Ovary (tissue), 9 donors: ENCODE results near the gene SNCA. TPM values are rescaled to one million over a fixed set of nuclear protein-coding genes. Genes with fewer than 3 reads are reported as not detected.

Experiments used
- DNase-seq, 5 donors: peaks; one replicate each; pipeline ENCODE4 v3.0.0-alpha.2; 2019 to 2020
- H3K27ac ChIP-seq, 2 donors: fragments of 200-600 bp; one replicate each; pipeline versions ENCODE4 v1.5.1 to v1.8.0; 2019 to 2022
- H3K27me3 ChIP-seq: fragments of 200-600 bp; one replicate; pipeline ENCODE4 v1.8.0; 2022
- H3K36me3 ChIP-seq: fragments of 200-600 bp; sonication (generic); one replicate; pipeline ENCODE4 v1.5.1; 2019
- H3K4me1 ChIP-seq: one replicate; pipeline ENCODE4 v1.8.1; 2013; ENCODE audit warnings: mild to moderate bottlenecking, moderate library complexity; ENCODE audit not compliant: insufficient read depth
- H3K4me3 ChIP-seq: fragments of 200-600 bp; sonication (generic); one replicate; pipeline ENCODE4 v1.5.1; 2017
- H3K9me3 ChIP-seq, 2 donors: fragments of 200-600 bp in 1 of 2; sonication (generic) in 1 of 2; one replicate each; pipeline versions ENCODE4 v1.5.1 to v1.8.1; 2013 to 2019; ENCODE audit warnings: mild to moderate bottlenecking in 1 of 2, moderate library complexity in 1 of 2
- EP300 ChIP-seq: sonication (generic); formaldehyde crosslinking; IDR thresholded peaks from one replicate; pipeline ENCODE4 v1.6.1; 2017; ENCODE audit warnings: antibody characterized with exemption
- POLR2A ChIP-seq: fragments of 450-650 bp; IDR thresholded peaks from one replicate; pipeline ENCODE4 v1.6.1; 2017; ENCODE audit warnings: antibody characterized with exemption, mild to moderate bottlenecking, moderate library complexity
- WGBS, 3 donors: extraction: QIAGEN DNeasy Blood & Tissue Kit in 1 of 3; methylation state at CpG; one replicate each; pipeline versions ENCODE4 v1.1.5 to v1.1.7; 2013 to 2017; 5-methylcytosine and 5-hydroxymethylcytosine counted together
- intact Hi-C, 4 donors: fragments of 100-400 bp; cut with DNase I; formaldehyde crosslinking; loops; one replicate each; pipeline versions ENCODE4 v1.11.0 to v1.15.1; 2022 to 2023
- polyA plus RNA-seq, 2 donors: library from polyadenylated mRNA; stranded (reverse); fragments of 200-250 nt in 1 of 2; fragments of 350-450 nt in 1 of 2; fragmentation: Illumina TruSeq in 1 of 2; extraction: RNeasy Lipid Tissue Mini Kit (QIAGEN cat#74804) in 1 of 2; gene quantifications; one replicate each; pipeline ENCODE4 v1.2.3, GENCODE V29; 2013 to 2014
- total RNA-seq, 7 donors: library from RNA; depleted of rRNA in 2 of 7; stranded (reverse); fragments of >200 nt in 2 of 7; fragmentation: NEBNext Ultra II Directional in 3 of 7; extraction: Animal tissue kit (Norgen Biotek cat#: 25700) in 3 of 7; gene quantifications; one replicate each; pipeline versions ENCODE4 v1.1.0 to v1.2.4, GENCODE V29; 2016 to 2023
- TF ChIP-seq, protein P1 (sequence below), 3 donors: fragments of 450-650 bp in 2 of 3; fragments of 200-600 bp in 1 of 3; IDR thresholded peaks; one replicate each; pipeline versions ENCODE4 v1.5.1 to v1.8.0; 2016 to 2022; ENCODE audit warnings: antibody characterized with exemption in 3 of 3, mild to moderate bottlenecking in 1 of 3
- donor health status: DM: no; HTN: no; CAD: no; lungs with moderate emphysema.
- donor health status: DM: no; HTN: no; CAD: no.
- donor health status: Bipolar disorder and iron deficiency.
- donor health status: DM: yes; HTN: yes; CAD: no.
- donor health status: DM: no; HTN: no; CAD: no.
- donor health status: DM: yes; HTN: yes; CAD: no.

SNCA gene
- total and polyA plus RNA-seq, 9 donors, result 7.6 to 69.8 (median 24.4) TPM

DNA sequence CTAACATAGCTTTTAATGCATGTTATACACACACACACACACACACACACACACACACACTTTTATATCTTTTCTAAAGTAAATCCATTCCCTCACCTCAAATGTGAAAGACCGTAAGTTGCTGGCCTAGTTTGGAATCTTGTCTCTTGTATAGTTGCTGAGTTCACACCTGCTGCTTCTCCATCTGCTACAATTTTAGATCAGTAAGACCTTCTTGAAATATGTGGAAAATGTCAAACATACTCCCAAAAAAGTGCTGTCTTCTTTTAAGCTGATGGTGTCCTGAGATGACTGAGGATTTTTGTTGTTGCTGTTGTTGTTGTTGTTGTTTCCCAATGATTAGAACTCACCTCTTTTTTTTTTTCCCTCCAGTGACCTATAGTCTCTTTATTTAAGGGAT is 121.3 kb downstream of the SNCA start:
- Histone ChIP-seq H3K27ac (no peak overlapping the region), H3K36me3 (no peaks in the 10 kb centered on the region), H3K4me3 (no peak overlapping the region), H3K9me3 (no peaks in the 10 kb centered on the region), H3K4me1 (no peaks in the 10 kb centered on the region), H3K27me3 (no peaks in the 10 kb centered on the region)
- 72 to 93% (median 89%) methylated on average over 1 of the region's 1 CpG for WGBS, 3 donors
- no peak for DNase-seq
- intact Hi-C loops, result no loop called here
- TF ChIP-seq POLR2A (no peak), EP300 (no peak)
- TF ChIP-seq, protein P1, sequence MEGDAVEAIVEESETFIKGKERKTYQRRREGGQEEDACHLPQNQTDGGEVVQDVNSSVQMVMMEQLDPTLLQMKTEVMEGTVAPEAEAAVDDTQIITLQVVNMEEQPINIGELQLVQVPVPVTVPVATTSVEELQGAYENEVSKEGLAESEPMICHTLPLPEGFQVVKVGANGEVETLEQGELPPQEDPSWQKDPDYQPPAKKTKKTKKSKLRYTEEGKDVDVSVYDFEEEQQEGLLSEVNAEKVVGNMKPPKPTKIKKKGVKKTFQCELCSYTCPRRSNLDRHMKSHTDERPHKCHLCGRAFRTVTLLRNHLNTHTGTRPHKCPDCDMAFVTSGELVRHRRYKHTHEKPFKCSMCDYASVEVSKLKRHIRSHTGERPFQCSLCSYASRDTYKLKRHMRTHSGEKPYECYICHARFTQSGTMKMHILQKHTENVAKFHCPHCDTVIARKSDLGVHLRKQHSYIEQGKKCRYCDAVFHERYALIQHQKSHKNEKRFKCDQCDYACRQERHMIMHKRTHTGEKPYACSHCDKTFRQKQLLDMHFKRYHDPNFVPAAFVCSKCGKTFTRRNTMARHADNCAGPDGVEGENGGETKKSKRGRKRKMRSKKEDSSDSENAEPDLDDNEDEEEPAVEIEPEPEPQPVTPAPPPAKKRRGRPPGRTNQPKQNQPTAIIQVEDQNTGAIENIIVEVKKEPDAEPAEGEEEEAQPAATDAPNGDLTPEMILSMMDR (IDR thresholded peaks at IDR 0.05), result no peak

DNA sequence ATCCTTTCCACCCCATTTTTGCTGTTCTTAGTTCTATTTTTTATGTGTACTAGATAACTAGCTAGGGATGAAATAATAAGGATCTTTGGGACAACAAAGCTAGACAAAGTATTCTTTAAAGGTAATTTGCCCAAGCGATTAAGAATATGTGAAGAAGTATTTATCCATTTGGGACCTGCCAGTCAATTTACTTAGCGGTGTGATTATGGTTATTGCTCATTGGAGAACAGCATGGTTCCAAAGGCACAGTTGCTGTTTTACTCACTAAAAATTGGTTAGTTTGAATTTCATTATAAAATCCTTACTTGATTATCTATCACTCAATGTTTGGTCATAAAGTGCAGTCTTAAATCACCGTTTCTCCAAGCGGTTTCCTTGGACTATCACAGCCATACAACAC is 124.1 kb downstream of the SNCA start:
- Histone ChIP-seq H3K27me3 (no peaks in the 10 kb centered on the region), H3K36me3 (no peaks in the 10 kb centered on the region), H3K27ac (no peak overlapping the region), H3K9me3 (no peaks in the 10 kb centered on the region), H3K4me3 (no peak overlapping the region), H3K4me1 (peaks cover 10% of the 10 kb centered on the region)
- WGBS, 3 donors, result 93 to 98% (median 95%) methylated on average over 4 of the region's 4 CpGs
- no peak for DNase-seq
- intact Hi-C loops, result no loop called here
- TF ChIP-seq EP300 (no peak), POLR2A (no peak)
- TF ChIP-seq, protein P1 (IDR thresholded peaks at IDR 0.05), result no peak

DNA sequence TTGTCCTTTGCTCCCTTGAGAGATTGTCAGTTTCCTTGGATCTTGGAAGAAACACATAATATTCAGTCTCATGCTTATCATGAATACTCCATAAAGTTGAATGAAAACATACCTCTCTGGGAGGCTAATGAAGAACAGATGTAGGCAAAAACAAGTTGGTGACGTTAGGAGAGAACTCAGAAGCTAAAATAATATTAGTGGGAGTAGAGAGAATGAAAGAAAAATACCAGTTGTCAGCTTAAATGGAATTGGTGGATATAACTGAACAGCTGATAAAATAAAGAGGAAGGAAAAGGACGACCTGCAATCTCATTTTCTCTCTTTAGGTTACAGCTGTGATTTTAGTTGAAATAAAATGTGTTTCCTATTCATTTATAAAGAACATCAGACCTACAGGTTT is 124.8 kb downstream of the SNCA start:
- H3K4me1 ChIP-seq, result peaks cover 10% of the 10 kb centered on the region
- no peaks in the 10 kb centered on the region for H3K27me3 ChIP-seq
- DNase-seq, result no peak
- intact Hi-C loops, result no loop called here
- TF ChIP-seq, protein P1 (IDR thresholded peaks at IDR 0.05), result no peak
- TF ChIP-seq EP300 (no peak), POLR2A (no peak)
- no peak overlapping the region for H3K27ac ChIP-seq
- 0 to 7% (median 3%) methylated on average over 2 of the region's 2 CpGs for WGBS, 3 donors
- H3K36me3 ChIP-seq, result no peaks in the 10 kb centered on the region
- H3K4me3 ChIP-seq, result no peak overlapping the region
- H3K9me3 ChIP-seq, result no peaks in the 10 kb centered on the region

DNA sequence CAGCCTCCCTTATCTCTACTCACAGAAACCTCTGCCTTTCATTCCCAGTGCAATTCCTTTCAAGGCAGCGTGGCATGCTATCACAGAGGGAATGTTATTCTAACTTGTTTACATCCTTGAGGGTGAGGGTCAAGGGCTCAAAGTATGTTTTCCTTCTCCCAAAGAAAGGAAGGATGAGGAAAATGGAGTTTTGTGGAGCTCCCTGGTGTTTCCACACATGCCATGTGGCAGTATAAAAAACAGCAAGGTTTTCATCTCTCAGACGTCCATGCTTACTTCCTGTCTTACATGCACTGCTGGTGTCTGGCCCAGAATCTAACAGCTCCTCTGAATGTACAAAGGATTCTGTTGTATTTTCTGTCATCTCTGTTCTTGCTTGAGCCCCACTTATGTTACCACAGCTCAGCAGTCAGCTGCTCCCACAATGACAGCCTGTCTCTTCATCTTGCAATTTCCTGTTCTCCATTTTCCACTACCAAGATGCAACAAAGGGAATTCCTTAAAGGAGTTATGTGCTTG is 128.0 kb downstream of the SNCA start:
- intact Hi-C loops, result no loop called here

More for the DNA sequence above, 128.0 kb downstream of the SNCA start:
- no peak for TF ChIP-seq EP300
- no peak for TF ChIP-seq POLR2A
- TF ChIP-seq, protein P1 (IDR thresholded peaks at IDR 0.05), result no peak
- Histone ChIP-seq H3K27ac (peak overlapping the region in 1 of 2 donors; percentile 6), H3K9me3 (no peaks in the 10 kb centered on the region), H3K4me3 (no peak overlapping the region), H3K27me3 (no peaks in the 10 kb centered on the region), H3K4me1 (peaks cover 10% of the 10 kb centered on the region), H3K36me3 (no peaks in the 10 kb centered on the region)
- DNase-seq, result peak in 1 of 5 donors; percentile 9
- WGBS, 3 donors, result 2 to 6% (median 2%) methylated on average over 2 of the region's 2 CpGs
